MV-4-11 (cell line): ENCODE results near the gene ZNF223.

Experiments
- DNase-seq: peaks from one replicate; lab custom pipeline; 2025; lab: John Stamatoyannopoulos, UW

Gene ZNF223

DNA sequence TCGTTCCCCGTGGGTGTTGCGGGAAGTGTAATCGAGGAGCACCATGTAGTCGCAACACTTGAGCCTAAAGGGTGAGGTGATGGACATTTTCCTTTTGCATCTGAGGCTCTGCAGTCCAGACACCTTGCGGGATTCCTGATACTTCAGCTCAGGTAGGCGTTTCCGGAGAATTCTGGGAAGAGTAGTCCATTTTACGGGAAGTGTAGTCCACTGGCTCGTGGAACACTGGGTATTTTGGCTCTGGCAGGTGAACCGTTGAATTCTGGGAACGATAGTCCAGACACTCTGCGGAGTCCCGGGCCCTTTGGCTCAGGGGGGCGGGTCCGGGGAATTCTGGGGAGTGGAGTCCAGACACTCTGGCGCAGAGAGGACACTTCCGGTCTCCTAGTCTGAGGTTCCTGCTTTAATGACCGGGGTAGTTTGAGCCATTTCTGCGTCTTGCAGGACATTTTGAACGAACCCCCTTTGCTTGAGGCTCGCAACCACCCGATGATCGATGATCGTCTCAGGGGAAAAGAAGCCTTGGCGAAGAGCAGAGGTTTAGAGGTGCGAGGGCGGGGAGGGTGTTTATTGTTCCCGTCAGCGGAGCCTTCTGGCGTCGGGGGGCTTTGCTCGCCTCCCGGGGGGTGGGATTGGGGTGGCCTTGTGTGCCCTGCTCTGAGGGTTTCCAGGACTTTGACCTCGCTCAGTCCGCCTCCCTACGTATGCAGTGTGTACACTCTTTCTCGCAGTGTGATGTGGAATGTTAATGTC lies at the start of gene ZNF223:
Gene ZNF223 (plus strand): TSS at position 387 of the 753 bp plus-strand sequence. CDS start 3,141 bp downstream, outside the sequence.
- peak; percentile 92 for DNase-seq

DNA sequence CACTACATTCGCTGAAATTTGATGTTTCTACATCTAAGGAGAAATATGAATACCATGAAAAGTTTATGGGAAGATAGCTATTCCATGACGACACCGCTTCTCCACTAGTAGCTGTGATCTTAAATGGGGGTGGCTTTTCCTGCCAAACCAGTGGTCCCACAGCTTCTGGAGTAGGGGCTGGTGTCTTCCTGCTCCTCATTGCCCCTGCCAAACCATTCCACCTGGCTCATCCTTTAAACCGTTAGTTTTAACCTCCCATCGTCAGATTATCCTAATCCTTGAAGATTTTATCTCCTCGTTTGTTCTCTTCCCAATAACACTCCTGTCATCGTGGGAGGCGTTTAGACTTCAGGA lies 49.6 kb upstream of the ZNF223 start:
- DNase-seq: no peak

DNA sequence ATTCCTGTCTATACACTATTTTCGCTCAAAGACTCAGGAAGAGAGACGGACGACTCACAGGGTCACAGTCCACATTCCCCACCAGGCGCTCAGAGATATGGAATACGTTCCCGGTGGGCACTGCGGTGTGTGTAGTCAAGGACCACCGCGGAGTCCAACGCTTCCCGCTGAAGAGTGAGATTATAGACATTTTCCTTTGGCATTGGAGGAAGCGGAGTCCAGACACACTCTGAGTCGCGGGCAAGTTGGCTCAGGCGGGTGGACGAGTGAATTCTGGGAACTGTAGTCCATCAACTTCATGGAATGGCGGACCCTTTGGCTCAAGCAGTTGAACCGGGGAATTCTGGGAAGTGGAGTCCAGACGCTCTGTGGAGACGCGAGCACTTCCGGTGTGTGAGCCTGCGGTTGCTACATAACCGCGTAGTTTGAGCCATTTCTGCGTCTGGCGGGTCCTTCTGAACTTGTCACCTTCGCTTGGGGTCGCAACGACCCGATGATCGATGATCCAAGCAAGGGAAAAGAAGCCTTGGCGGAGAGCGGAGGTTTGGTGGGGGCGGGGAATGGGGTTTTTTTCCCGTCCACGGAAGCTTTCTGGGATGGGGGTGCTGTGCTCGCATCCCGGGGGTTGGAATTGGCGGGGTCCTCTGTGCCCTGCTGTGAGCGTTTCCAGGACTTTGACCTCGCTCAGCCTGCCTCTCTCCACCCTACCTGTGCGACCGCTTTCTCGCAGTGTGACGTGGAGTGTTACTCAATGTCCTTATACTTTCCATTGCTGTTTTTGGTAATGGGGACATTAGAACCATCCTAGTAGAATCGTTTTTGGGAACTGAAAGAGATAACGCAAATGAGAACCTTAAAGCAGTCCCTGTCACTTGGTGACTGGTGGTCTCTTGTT lies 49.0 kb upstream of the ZNF223 start, which contains the start of gene ZNF230:
Gene ZNF230 (plus strand): TSS at position 392 of the 895 bp plus-strand sequence. CDS start 4,122 bp downstream, outside the sequence.
- DNase-seq: peak; percentile 100

DNA sequence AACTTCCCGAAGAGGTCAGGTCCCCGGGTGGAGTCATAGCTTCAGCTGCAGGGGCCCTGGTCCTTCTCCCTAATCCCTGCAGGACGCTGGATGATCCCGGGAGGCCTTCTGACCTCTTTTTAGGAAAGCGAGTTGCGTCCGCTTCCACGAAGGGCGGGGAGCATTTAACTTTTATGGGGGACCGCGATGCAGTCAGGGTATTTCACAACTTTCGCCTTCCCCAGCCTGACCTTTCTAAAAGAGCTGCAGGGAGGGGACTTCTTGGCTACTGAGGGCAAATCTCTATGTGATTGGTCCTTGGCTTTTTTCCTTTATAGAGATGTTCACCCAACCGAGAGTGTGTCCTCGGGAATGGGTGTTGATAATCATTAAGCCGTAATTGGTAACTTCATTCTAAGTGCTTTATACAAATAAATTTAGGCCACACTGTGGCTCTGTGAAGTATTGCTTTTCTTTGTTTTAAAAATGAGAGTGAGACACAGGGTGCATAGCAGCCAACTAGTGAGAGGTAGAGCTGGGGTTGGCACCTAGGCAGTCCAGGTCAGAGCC lies 48.3 kb upstream of the ZNF223 start:
- DNase-seq: peak; percentile 92

DNA sequence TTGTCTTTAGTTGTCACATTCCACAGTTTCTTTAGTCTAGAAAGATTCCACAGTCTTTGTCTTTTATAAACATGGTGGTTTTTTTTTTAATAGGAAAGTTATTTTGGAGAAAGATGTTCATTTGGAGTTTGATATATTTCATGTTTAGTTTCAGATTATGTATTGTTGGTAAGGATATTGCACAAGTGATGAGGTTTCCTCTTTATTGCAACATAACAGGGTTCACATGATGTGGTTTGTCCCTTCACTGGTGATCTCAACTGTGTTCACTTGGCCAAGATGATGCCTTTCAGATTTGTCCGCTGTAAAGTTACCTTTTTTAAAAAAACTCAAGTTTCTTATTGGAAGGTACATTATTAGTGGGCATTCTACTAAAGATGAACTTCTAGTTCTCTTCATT lies 45.9 kb upstream of the ZNF223 start:
- peak; percentile 95 for DNase-seq

DNA sequence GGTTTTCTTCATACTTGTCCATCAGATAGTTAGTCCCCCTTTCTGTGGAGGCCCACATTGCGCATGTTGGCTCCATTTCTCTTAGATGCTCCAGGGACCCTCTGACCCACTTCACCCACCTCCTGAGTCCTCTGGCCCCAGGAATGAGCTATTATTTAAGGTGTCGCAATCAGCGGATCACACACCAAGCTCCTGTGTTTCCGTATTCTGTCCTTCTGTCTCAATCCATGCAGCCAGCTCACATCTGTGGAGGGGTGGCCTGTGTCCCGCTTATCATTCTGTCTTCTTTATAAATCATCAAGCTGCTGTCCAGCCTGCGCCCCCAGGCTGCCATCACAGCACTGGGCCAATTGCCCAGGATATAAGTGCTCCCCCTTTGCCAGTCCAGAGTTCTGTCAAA lies 44.4 kb upstream of the ZNF223 start:
- DNase-seq: no peak

DNA sequence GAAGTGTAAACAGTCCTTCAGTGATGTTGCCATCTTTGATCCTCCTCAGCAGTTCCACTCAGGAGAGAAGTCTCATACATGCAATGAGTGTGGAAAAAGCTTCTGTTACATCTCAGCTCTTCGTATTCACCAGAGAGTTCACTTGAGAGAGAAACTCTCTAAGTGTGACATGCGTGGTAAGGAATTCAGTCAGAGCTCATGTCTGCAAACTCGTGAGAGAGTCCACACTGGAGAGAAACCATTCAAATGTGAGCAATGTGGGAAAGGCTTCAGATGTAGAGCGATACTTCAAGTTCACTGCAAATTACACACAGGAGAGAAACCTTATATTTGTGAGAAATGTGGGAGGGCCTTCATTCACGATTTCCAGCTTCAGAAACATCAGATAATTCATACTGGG lies 41.4 kb upstream of the ZNF223 start:
- DNase-seq: no peak

DNA sequence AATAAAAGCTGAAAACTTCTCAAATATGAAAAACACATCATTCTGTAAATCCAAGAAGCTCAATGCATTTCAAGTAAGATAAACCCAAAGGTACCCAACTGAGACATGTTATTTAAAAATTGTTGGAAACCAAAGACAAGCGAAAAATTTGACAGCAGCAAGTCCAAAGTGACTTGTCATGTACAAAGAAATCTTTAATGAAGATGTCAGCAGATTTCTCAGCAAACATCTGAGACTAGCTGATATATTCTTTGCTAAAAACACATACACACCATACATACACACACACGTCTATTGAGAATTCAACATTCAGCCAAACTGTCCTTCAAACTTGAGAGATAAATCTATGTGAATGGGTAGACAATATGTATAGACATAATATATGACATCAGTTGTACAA lies 32.3 kb upstream of the ZNF223 start:
- DNase-seq: no peak

DNA sequence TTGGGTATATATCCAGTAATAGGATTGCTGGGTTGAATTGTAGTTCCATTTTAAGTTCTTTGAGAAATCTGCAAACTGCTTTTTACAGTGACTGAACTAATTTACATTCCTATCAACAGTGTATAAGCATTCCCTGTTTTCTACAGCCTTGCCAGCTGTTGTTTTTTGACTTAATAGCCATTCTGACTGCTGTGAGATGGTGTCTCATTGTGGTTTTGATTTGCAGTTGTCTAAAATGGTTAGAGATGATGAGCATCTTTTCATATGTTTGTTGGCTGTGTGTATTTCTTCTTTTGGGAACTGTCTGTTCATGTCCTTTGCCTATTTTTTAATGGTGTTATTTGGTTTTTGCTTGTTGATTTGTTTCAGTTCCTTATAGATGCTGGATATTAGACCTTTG lies 30.6 kb upstream of the ZNF223 start:
- DNase-seq: no peak

DNA sequence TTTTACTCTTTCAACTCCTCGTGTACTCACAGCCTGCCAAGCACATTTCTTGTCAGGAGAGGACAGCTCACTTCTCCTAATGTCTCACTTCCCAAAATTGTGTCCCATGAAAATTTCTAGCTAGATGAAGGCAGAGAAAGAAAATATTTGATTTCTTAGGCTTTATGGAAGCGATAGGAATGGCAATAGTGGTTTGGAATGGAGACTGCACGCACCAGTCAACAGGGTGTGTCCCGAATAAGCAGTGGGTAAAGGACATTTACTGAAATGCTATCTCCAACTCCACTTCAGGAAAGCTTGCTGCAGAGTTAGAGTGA lies 27.0 kb upstream of the ZNF223 start:
- DNase-seq: no peak

DNA sequence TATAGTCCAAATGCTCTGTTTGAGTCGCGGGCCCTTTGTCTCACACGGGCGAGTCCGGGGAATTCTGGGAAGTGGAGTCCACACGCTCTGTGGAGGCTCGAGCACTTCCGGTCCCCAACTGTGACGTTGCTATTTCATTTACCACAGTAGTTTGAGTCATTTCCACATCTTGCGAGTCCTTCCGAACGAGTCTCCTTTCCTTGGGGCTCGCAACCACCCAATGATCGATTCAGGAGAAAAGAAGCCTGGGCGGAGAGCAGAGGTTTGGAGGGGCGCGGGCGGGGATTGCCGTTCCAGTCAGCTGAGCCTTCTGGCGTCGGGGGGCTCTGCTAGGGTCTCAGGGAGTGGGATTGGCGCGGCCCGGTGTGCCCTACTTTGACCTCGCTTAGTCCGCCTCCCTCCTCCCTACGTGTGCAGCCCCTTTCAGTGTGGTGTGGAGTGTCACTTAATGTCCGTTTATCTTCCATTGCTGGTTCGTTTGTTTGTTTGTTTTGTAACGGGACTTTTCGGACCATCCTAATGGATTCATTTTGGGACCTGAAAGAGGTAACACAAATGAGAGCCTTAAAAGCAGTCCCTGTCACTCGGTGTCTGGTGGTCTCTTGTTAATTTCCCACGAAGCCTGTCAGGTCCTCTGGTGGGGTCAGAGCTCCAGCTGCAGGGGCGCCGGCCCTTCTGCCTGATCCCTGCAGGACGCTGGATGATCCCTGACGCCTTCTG lies 26.5 kb upstream of the ZNF223 start, which contains the start of gene ZNF222:
Gene ZNF222 (plus strand): TSS at position 163 of the 720 bp plus-strand sequence. CDS start 58 bp downstream, at position 221.
- DNase-seq: peak; percentile 97

DNA sequence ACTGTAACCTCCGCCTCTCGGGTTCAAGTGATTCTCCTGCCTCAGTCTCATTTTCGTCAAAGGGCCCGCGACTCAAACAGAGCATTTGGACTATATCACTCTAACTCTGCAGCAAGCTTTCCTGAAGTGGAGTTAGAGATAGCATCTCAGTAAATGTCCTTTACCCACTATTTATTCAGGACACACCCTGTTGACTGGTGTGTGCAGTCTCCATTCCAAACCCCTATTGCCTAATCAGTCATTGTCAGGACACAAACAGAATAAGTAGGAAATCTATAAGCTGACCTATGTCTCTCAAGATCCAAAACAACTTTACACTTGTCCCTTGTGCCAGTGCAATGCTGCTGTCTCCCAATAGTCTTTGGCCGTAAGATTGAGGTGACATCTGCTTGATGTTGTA lies 25.2 kb upstream of the ZNF223 start:
- DNase-seq: no peak

DNA sequence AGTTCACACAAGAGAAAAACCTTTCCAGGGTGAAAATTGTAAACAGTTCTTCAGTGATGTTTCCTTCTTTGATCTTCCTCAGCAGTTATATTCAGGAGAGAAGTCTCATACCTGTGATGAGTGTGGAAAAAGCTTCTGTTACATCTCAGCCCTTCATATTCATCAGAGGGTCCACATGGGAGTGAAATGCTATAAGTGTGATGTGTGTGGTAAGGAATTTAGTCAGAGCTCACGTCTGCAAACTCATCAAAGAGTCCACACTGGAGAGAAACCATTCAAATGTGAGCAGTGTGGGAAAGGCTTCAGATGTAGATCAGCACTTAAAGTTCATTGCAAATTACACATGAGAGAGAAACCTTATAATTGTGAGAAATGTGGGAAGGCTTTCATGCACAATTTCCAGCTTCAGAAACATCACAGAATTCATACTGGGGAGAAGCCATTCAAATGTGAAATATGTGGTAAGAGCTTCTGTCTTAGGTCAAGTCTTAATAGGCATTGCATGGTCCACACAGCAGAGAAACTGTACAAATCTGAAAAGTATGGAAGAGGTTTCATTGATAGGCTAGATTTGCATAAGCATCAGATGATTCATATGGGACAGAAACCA lies 19.7 kb upstream of the ZNF223 start:
- no peak for DNase-seq

DNA sequence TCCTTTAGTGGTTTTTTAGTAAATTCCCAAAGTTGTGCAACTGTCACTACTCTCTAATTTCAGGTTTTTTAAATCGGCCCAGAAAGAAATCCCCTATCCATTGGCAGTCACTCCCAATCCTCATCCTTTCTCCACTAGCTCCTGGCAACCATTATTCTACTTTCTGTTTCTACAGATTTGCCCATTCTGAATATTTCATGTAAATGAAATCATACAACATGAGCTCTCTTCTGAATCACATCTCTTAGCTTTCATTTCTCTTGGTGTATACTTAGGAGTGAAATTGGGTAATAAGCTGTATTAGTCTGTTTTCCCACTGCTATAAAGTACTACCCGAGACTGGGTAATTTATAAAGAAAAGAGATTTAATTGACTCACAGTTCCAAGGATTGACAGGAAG lies 9.7 kb upstream of the ZNF223 start:
- DNase-seq: no peak

DNA sequence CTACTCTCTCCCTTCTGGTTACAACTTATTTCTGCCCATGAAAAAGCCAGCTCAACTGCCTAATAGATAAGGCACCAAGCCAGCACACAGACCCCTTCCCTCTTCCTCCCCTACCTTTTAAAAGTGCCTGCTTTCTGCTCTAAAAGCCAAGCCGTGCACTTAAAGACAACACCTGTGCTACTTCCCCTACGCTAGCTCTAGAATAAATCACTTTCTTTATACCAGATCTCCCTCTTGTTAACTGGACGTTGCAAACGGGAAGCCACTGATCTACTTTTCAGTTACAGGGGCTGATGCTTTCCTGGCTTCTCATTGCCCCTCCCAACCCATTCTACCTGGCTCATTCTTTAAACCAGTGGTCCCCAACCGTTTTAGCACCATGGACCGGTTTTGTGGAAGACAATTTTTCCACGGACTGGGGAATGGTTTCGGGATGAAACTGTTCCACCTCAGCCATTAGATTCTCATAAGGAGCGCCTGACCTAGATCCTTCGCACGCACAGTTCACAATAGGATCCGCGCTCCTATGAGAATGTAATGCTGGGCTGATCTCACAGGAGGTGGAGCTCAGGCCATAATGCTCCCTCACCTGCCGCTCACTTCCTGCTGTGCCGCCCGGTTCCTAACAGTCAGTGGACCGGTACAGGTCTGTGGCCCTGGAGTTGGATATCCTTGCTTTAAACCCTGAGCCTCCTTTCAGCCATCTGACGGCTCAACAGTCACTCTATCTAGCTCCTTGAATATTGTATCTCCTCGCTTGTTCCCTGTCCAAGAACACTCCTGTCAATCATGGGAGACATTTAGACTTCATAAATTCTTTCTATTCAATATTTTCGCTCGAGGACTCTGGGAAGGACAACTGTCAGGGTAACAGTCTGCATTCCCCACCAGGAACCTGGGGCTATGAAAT lies 841 bp upstream of the ZNF223 start:
- no peak for DNase-seq

DNA sequence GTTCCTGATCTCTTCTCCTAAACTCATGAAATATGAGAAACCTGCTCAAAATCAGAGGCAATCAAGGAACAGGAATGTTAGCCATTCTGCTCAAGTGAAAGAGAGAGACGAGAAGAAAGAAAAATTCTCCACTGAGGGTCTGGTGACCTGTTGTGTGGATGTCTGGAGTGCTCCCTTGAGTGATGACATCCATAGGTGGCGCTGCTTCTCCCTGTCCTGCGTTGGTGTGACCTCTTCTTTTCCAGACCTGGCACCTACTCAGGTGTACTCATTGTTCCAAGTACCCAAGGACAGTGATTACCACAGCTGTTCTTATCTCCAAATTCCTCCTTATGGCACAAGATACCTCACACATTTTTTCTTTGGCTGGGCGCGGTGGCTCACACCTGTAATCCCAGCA lies 4.0 kb downstream of the ZNF223 start:
- DNase-seq: no peak

DNA sequence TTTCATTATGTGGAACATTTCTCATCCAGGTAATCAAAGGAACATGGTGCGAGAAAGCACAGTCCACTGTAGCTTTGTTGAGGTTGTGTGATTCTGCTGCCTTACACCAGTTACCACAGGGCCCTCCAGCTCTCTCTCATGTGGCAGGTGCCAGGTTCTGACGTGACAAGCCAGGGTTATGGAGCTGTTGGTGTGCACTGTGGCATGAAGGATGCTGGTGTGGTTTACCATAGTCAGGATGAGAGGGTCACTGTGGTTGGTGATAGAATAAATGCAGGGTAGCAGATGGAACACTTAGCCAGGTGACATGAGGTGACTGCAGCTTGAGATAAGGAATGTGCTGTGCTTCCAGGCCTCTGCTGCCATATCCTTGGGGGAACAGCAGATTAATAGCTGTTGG lies 7.4 kb downstream of the ZNF223 start:
- no peak for DNase-seq

DNA sequence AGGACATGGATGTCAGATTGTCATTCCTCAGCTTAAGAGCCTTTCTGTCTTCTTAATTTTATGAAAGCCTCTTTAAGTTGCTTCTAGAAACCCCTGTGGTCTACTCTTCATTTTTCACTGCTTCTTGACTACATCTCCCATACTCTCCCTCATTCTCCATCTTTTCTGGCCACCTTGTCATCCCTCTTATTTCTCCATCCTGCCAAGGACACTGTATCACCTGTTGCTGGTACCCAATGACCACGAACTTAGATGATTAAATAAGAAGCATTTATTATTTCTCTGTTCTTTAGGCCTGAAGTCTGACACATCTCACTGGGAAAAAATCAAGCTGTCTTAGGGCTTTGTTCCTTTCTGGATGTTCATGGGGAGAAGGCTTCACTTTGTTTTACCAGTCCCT lies 9.2 kb downstream of the ZNF223 start:
- DNase-seq: no peak

DNA sequence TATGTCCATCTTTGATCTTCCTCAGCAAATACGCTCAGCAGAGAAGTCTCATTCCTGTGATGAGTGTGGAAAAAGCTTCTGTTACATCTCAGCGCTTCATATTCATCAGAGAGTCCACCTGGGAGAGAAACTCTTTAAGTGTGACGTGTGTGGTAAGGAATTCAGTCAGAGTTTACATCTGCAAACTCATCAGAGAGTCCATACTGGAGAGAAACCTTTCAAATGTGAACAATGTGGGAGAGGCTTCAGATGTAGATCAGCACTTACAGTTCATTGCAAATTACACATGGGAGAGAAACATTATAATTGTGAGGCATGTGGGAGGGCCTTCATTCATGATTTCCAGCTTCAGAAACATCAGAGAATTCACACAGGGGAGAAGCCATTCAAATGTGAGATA lies 14.5 kb downstream of the ZNF223 start:
- no peak for DNase-seq

DNA sequence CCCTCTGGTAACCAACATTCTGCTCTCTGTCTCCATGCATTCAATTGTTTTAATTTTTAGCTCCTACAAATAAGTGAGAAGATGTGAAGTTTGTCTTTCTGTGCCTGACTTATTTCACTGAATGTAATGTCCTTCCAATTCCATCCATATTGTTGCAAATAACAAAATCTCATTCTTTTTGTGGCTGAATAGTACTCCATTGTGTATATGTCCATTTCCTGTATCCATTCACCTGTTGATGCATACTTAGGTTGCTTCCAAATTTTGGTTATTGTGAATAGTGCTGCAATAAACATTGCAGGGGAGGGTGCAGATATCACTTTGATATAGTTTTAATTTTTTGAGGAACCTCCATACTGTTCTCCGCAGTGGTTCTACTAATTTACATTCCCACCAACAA lies 17.6 kb downstream of the ZNF223 start:
- DNase-seq: no peak
